Measurements from ENCODE around the gene OIP5.

OIP5 gene

GRCh38 chr15:41332194-41333025 lies at the start of gene OIP5, which contains the start of gene NUSAP1:
Gene OIP5, minus strand, starts transcription at chr15:41332591. Its CDS starts 30 bp downstream, at chr15:41332561.
Gene NUSAP1, plus strand, starts transcription at chr15:41332881. Its CDS starts 77 bp downstream, at chr15:41332958.
- peak within 1 kb of the TSS; percentile 99 for H3K27ac ChIP-seq
- TF ChIP-seq ZFX (IDR thresholded peaks at IDR 0.05) = peak; percentile 54
- TF ChIP-seq, protein P1, sequence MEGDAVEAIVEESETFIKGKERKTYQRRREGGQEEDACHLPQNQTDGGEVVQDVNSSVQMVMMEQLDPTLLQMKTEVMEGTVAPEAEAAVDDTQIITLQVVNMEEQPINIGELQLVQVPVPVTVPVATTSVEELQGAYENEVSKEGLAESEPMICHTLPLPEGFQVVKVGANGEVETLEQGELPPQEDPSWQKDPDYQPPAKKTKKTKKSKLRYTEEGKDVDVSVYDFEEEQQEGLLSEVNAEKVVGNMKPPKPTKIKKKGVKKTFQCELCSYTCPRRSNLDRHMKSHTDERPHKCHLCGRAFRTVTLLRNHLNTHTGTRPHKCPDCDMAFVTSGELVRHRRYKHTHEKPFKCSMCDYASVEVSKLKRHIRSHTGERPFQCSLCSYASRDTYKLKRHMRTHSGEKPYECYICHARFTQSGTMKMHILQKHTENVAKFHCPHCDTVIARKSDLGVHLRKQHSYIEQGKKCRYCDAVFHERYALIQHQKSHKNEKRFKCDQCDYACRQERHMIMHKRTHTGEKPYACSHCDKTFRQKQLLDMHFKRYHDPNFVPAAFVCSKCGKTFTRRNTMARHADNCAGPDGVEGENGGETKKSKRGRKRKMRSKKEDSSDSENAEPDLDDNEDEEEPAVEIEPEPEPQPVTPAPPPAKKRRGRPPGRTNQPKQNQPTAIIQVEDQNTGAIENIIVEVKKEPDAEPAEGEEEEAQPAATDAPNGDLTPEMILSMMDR (conservative IDR thresholded peaks at IDR 0.05) = peak; percentile 75

GRCh38 chr15:41377978-41378377 lies 45.6 kb upstream of the OIP5 start:
- no peak for TF ChIP-seq ZFX (IDR thresholded peaks at IDR 0.05)
- TF ChIP-seq, protein P1 (conservative IDR thresholded peaks at IDR 0.05) = no peak

GRCh38 chr15:41367418-41367817 lies 35.0 kb upstream of the OIP5 start:
- no peak overlapping the region for H3K27ac ChIP-seq
- no peak for TF ChIP-seq ZFX (IDR thresholded peaks at IDR 0.05)
- TF ChIP-seq, protein P1 (conservative IDR thresholded peaks at IDR 0.05) = no peak

More at GRCh38 chr15:41377978-41378377, 45.6 kb upstream of the OIP5 start:
- no peak overlapping the region for H3K27ac ChIP-seq

- TF ChIP-seq ZFX (IDR thresholded peaks at IDR 0.05) = no peak
- TF ChIP-seq, protein P1 (conservative IDR thresholded peaks at IDR 0.05) = no peak
Measured at GRCh38 chr15:41354371-41354770, 22.0 kb upstream of the OIP5 start.

DNA sequence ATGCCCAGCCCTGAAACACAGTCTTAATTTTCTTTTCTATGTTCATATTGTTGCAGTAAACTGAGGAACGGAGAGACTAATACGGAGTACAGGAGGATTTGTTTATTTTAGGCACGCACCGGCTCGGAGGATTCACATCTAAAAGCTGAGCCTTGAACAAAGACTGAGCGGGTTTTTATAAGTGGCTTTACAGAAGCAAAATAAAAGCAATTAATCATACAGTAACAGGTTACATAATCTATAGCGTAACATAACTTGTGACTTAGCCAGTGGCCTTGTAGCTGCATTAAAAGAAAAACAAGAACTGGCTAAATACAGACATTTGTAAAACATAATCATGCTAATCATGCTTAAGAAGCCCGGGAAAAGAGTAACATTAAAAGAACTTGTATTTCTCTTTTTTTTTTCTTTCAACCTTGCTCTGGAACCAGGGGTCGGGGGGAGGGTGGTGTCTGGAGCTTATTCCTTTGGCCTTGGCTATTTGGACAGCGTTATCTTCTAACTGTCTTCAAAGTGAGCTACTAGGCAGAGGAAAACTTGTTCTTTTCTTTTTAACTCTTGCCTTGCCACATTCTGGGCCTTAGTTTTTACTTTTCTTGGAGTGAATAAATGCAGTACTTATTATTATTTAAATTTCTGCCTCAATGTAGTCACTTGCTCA lies 17.8 kb upstream of the OIP5 start:
- no peak overlapping the region for H3K27ac ChIP-seq
- TF ChIP-seq, protein P1 (conservative IDR thresholded peaks at IDR 0.05) = no peak
- TF ChIP-seq ZFX (IDR thresholded peaks at IDR 0.05) = no peak

More at GRCh38 chr15:41354371-41354770, 22.0 kb upstream of the OIP5 start:
- H3K27ac ChIP-seq = no peak overlapping the region

DNA sequence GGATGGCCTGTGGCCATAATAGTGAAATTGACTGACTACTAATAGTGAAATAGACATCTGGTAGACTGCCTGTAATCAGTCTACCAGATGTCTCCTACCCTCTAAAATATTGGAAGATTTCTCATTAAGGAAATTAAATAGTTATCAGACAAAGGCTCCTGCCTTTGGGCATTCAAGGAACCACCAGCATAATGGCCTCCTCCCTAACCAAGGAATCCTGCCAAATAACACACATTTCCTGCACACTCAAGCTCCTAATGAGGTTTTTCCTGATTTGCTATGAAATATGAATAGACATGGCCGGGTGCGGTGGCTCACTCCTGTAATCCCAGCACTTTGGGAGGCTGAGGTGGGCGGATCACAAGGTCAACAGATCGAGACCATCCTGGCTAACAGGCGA lies 14.8 kb upstream of the OIP5 start:
- TF ChIP-seq, protein P1 (conservative IDR thresholded peaks at IDR 0.05) = no peak
- TF ChIP-seq ZFX (IDR thresholded peaks at IDR 0.05) = no peak
- H3K27ac ChIP-seq = no peak overlapping the region

DNA sequence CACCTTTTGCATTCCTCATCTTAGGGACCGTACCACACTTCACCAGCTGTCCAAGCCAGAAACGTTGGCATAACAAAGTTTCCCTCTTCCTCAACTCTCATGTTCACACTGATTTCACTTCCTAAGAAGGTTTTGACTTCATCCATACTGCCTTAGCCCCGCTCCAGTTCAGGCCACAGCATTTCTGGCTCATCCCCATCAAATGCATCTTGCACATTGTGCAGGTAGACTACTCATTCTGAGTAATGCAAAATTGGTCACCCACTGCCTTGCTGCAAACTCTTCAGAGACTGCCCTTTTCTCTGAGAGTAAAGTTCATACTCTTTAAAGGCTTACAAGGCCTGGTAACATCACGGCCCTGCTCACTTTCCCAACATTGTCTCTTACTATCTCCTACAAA lies 9.1 kb upstream of the OIP5 start:
- no peak overlapping the region for H3K27ac ChIP-seq
- TF ChIP-seq, protein P1 (conservative IDR thresholded peaks at IDR 0.05) = no peak
- no peak for TF ChIP-seq ZFX (IDR thresholded peaks at IDR 0.05)

Data from C4-2B (cell line).